Measurements from ENCODE around the gene SHROOM3. TPM values are rescaled to one million over a fixed set of nuclear protein-coding genes. Genes with fewer than 3 reads are reported as not detected.

Gene SHROOM3
- total RNA-seq, 2 donors from 2014 or later, result 56.7 to 96.0 TPM

DNA sequence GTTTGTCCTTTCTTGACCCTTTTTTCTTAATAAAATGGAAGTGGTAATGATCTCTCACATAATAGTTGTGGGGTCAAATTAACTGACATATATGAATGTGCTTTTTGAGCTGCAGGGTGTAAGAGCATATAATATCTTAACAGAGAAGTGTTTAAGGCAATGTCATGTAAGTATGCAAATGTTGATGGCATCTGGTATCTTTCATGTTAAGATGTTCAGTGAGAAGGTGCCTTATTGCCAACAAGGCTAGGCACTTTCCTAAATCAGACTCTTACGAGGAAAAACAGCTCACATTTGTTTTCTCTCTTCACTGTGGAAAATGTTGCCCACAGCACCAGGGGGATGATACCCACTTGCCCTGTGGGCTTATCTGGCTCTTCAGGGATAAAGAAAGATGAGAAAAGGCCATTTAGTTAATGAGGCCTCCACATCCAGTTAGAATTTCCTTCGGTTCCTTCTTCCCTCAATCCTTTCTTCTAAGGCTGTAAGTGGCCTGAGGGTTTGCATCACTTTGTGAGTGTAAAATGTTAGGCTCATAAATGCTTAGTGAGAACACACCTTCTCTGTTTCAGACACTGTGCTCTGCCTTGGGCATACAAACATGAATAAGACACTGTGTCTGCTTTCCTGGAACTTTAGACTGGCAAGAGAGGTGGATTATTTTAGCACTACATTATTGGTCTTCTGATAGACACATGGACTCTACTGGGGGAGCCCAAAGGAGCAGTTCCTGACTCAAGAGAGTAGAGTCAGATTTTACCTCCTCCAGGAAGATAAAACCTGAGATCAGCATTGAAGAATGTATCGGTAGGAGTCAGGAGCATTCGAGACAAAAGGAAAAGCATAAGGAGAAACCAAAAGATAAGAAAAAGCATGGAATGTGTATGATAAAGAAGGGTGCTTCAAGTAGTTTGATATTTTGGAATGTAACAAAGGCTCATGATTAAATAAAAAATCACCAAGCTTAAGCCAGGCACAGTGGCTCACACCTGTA lies 327.4 kb downstream of the SHROOM3 start:
- H3K27me3 ChIP-seq, result no peaks in the 10 kb centered on the region
- TF ChIP-seq, protein P1, sequence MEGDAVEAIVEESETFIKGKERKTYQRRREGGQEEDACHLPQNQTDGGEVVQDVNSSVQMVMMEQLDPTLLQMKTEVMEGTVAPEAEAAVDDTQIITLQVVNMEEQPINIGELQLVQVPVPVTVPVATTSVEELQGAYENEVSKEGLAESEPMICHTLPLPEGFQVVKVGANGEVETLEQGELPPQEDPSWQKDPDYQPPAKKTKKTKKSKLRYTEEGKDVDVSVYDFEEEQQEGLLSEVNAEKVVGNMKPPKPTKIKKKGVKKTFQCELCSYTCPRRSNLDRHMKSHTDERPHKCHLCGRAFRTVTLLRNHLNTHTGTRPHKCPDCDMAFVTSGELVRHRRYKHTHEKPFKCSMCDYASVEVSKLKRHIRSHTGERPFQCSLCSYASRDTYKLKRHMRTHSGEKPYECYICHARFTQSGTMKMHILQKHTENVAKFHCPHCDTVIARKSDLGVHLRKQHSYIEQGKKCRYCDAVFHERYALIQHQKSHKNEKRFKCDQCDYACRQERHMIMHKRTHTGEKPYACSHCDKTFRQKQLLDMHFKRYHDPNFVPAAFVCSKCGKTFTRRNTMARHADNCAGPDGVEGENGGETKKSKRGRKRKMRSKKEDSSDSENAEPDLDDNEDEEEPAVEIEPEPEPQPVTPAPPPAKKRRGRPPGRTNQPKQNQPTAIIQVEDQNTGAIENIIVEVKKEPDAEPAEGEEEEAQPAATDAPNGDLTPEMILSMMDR (IDR thresholded peaks at IDR 0.05), result no peak
- TF ChIP-seq POLR2A (IDR thresholded peaks at IDR 0.05), result no peak
- ATAC-seq (no peak), DNase-seq (no peak)
- H3K4me1 ChIP-seq, result no peaks in the 10 kb centered on the region
- no peak overlapping the region for H3K27ac ChIP-seq
- 89 to 98% methylated on average over 4 of the region's 4 CpGs for WGBS, 2 donors
- intact Hi-C loops (cut with DNase I), result no loop called here
- H3K4me3 ChIP-seq, result no peak overlapping the region
- no peaks in the 10 kb centered on the region for H3K9me3 ChIP-seq
- no peaks in the 10 kb centered on the region for H3K36me3 ChIP-seq (replicated peaks in 1 of 2; ENCODE audit: insufficient read depth in 1 of 2, low read depth in 2 of 2)

DNA sequence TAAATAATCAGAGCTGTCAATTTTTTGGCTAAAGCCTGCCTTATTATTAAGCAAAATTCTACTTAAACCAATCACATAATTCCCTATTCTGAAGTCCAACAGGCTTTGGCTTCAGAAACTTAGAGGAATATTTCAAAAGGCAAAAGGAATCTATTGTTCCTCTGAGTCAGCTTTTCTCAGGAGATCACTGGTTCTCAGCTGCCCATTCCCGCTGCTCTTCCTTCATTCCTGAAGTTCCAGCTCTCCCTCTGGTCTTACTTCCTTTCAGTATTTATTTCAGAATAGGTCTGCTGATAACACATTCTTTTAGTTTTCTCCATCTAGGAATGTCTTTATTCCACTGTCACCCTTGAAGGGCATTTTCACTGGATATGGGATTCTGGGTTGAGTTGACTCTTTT lies 329.2 kb downstream of the SHROOM3 start:
- no peak for DNase-seq
- Histone ChIP-seq H3K36me3 (replicated peaks in 1 of 2; ENCODE audit: insufficient read depth in 1 of 2, low read depth in 2 of 2) (no peaks in the 10 kb centered on the region), H3K27me3 (no peaks in the 10 kb centered on the region), H3K27ac (no peak overlapping the region), H3K4me3 (no peak overlapping the region), H3K9me3 (no peaks in the 10 kb centered on the region), H3K4me1 (peaks cover 5% of the 10 kb centered on the region)
- intact Hi-C loops (cut with DNase I), result no loop called here
- 78 to 94% methylated on average over 1 of the region's 1 CpG for WGBS, 2 donors
- no peak for ATAC-seq
- TF ChIP-seq POLR2A (IDR thresholded peaks at IDR 0.05), result no peak
- TF ChIP-seq, protein P1 (IDR thresholded peaks at IDR 0.05), result no peak

DNA sequence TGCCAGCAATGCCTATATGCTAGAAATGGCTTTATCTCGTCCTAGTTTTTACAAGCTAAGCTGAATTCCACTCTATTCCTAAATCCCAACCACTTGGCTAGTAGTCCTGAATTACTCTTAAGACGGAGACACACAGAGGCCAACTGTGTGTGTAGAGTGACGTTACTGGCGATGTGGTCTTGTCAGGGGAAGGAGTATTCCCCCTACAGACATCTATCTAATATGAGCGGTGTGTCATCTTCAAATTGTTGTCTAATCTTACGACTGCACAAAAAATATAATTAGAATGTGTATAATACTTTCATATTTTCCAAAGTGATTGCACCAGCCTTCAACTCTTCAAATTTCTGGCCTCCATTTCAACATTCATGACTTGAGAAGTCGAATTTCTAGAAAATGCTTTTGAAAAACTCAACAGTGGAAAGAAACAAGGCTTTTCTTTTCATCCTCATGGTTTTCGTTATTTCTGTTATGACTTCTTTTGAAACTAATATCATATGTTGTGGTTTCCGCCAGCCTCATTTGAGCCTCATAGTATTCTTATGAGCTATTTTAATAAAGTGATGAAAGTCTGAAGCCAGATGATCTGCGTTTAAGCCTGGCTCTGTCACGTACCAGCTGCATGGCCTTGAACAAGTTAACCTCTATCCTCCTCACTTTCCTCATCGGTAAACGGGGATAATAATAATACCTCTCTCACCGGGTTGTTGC lies 330.6 kb downstream of the SHROOM3 start:
- no peaks in the 10 kb centered on the region for H3K9me3 ChIP-seq
- WGBS, 2 donors, result 86 to 89% methylated on average over 14 of the region's 14 CpGs
- ATAC-seq, result no peak
- H3K27me3 ChIP-seq, result no peaks in the 10 kb centered on the region
- no peak overlapping the region for H3K4me3 ChIP-seq
- peaks cover 5% of the 10 kb centered on the region for H3K4me1 ChIP-seq
- intact Hi-C loops (cut with DNase I), result no loop called here
- TF ChIP-seq, protein P1 (IDR thresholded peaks at IDR 0.05), result no peak
- TF ChIP-seq POLR2A (IDR thresholded peaks at IDR 0.05), result no peak
- H3K27ac ChIP-seq, result no peak overlapping the region
- no peaks in the 10 kb centered on the region for H3K36me3 ChIP-seq (replicated peaks in 1 of 2; ENCODE audit: insufficient read depth in 1 of 2, low read depth in 2 of 2)
- no peak for DNase-seq

DNA sequence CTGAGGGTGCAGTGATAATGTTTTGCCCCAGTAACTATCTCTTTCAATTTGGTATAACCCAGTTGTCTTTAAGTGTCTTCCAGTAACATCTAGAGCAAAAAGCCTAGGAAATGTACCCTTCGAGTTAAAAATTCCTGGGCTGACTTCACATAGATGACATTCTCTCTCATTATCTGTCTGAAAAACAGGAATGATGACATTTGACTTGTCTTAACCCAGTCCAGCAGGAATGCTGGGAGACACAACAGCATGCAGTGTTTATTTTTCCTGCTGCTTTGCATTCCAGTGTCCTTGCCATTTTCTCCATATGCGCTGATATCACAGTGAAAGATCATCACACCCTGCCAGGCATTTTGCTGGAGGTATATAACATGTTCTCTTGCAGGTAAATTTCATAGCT lies 333.0 kb downstream of the SHROOM3 start:
- no peak for TF ChIP-seq POLR2A (IDR thresholded peaks at IDR 0.05)
- TF ChIP-seq, protein P1 (IDR thresholded peaks at IDR 0.05), result no peak
- Histone ChIP-seq H3K27ac (no peak overlapping the region), H3K4me1 (peaks cover 5% of the 10 kb centered on the region), H3K9me3 (no peaks in the 10 kb centered on the region), H3K27me3 (no peaks in the 10 kb centered on the region), H3K4me3 (no peak overlapping the region), H3K36me3 (replicated peaks in 1 of 2; ENCODE audit: insufficient read depth in 1 of 2, low read depth in 2 of 2) (no peaks in the 10 kb centered on the region)
- ATAC-seq, result no peak
- DNase-seq, result no peak
- 18 to 36% methylated on average over 2 of the region's 2 CpGs for WGBS, 2 donors
- intact Hi-C loops (cut with DNase I), result no loop called here

Data from body of pancreas (tissue), 4 donors.